Measurements from ENCODE around the gene TAF10.

The TAF10 gene

GRCh38 chr11:6612213-6613041 is at the start of gene TAF10:
Gene TAF10 (minus strand): TSS chr11:6612216. CDS start chr11:6612189, 27 bp downstream.
- peak; percentile 95 for DNase-seq

DNA sequence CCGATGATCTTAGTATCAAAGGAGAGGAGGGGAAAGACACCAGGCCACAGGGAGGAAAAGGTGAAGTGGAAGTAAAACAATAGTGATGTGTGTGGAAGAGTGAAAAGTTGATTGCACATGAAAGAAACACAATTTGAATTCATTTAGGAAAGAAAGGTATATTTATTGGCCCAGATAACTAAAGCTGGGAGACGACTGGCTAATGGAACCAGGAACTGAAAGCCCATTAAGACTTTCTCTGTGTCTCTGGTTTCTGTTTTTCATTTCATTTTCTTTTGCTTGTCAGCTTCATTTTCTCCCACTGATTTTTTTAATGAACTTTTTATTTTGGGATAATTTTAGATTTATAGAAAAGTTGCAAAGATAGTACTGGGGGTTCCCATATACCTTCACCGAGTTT is 48.7 kb upstream of the TAF10 start:
- no peak for DNase-seq

- no peak for DNase-seq
Measured at GRCh38 chr11:6658647-6659046, 46.6 kb upstream of the TAF10 start.

GRCh38 chr11:6657346-6657745 is 45.3 kb upstream of the TAF10 start:
- DNase-seq: no peak

DNA sequence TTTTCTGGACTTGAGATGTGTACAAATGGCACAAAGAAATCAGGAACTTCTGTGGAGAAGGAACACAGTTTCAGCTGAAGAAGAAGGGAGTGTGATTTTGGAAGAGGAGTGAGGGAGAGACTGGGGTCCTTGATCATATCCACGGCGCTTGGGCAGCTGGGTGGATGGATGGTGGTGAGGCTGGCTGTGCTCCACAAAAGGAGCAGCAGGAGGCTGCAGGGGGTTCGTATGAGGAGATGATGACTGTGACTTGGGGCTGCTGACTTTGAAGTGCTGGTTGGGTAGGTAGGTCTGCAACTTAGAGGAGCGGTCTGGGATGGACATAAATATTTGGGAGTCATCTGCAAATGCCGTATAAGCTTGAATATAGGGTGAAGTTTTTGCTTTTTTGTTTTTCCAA is 44.9 kb upstream of the TAF10 start:
- DNase-seq: no peak

DNA sequence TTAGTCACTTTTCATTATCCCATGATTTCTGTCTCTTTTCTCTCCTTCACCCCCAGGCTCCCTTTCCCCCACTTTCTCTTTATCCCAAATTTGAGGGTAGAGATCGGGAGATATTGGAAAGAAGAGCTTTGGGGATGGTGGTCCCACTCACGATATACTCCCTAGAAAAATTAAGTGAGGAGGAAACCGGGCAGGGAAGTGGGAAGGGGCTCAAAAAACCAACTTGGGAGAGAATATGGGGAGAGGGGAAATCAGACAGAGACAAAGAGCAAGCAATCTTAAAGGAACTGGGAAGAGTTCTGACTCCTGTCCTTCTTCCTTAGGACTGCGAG is 44.5 kb upstream of the TAF10 start:
- no peak for DNase-seq

DNA sequence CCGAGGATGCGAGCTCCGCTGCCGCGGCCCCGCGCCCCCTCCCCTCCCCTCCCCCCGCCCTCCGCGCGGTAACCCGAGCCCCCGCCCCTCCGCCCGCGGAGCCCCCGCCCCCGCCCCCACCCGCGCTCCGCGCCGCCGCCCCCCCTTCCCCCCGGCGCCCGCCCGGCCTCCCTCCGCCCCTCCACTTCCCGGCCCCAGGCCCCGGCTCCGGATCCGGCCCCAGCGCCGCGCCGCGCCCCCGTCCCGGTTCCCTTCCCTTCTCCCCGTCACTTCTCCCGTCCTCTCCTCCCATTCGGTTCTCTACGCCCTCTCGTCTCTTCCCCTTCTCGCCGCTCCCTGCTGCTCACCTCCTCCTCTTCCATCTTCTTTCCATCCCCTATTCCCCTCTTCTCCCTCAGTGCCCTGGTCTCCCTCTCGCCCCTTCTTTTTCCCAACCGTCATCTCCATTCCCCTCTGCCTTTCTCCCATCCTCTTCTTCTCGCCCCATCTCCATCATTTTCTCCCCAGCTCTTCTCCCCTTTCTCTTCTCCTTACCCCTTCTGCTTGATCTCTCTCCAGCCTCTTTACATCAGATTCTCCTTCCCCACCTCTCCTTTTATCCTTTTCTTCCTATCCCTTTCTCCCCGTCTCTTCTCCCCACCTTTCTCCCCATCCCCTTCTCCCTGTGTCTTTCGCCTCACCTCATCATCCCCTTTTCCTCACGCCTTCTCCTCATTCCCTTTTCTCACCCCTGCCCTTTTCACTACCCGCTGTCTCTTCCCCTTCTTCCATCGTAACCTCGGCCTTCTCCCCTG is 44.0 kb upstream of the TAF10 start, which contains the start of gene DCHS1:
DCHS1 (minus strand) TSS at position 20 of the 794 bp plus-strand sequence. CDS start 14,196 bp downstream, outside the sequence.
- peak; percentile 45 for DNase-seq

- peak; percentile 51 for DNase-seq
Measured at GRCh38 chr11:6655020-6655789, 43.2 kb upstream of the TAF10 start.

- DNase-seq: no peak
Measured at GRCh38 chr11:6654281-6655019, 42.4 kb upstream of the TAF10 start.

GRCh38 chr11:6653656-6654055 is 41.6 kb upstream of the TAF10 start:
- no peak for DNase-seq

GRCh38 chr11:6653097-6653496 is 41.1 kb upstream of the TAF10 start:
- no peak for DNase-seq

DNA sequence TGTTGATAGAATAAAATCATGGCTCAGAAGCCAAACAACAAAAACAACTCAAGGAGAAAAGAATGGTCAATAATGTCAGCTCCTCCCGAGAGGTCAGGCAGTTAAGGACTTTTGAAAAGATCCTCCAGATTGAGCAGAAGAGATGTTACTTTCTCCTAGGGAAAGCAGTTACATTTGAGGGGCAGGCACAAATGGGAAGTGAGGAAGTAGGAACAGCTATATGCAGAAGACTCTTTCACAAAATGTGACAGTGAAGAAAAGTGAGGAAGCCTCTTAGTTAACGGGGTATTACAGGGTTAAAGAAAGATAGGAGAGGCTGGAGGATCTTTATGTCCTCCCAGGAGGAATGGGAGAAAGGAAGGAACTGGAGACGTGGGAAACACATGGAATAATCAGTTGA is 40.2 kb upstream of the TAF10 start:
- DNase-seq: no peak

GRCh38 chr11:6650980-6651379 is 39.0 kb upstream of the TAF10 start:
- no peak for DNase-seq

DNA sequence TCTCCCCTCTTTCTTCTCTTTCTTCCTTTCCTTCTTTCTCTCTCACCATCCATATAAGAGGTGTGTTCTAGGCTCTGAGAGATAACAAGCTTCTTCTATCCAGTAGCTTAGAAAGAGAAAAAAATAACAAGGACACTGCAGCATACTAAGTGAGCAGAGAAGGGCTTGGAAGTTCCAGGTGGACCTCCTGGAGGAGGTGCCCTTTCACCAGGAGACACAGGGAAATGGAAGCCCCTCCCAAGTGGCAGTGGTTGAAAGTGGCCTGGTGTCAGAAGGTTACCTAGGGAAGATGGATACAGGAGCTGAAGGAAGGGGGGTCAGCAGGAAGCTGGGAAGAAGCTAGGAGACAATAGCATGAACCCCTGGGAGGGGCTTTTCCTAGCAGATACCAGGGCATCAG is 38.1 kb upstream of the TAF10 start:
- DNase-seq: no peak

GRCh38 chr11:6648501-6648900 is 36.5 kb upstream of the TAF10 start:
- DNase-seq: no peak

DNA sequence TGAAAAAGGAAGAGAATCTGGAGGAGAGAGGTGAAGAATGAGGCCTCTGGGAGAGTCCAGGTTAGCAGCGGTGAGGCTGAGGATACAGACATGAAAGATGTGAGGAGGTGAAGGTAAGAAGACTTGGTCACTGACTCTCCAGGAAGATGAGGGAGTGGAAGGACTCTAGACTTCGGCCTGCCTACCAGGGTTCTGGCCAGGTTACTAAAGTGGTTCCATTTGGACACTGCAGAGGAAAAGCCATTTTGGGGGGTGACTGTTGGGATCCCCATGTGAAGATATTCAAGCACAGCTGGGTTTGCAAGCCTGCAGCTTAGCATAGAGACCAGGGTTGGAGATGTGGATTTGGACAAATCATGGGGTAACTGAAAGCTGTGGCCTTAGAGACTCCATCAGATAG is 35.8 kb upstream of the TAF10 start:
- no peak for DNase-seq

DNA sequence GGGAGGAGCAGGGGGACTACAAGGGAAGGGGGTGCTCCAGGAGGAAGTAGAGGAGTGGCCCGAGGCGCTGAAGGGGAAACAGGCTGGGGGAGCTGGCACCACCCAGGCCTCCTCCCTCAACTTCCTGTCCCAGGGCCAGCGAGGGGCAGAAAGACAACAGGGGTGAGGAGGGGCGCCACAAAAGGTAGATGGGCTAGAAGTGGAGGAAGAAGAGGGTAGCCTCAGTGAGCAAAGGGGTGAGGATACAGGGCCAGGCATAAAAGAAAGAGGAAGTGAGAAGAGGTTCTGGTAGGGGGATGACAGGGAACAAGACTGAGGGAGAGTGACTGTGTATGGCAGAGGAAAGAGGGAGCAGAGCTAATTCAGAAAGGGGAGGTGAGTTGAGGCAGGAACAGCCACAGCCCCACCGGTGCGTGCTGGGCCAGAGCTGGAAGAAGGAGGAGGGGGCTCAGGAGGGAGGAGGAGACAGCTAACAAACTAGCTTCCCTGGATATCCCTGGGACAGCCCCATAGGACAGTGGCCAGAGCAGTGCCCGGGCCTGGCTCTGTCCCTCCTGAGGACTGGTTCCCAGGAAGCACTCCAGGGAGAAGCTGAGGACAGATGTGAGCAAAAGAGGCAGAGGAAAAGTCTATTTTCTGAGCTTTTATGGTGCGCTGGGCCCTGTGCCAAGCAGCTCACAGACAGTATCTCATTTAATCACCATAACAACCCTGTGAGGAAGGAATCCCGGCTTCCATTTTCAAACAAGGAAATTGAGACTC is 35.1 kb upstream of the TAF10 start:
- peak; percentile 42 for DNase-seq

DNA sequence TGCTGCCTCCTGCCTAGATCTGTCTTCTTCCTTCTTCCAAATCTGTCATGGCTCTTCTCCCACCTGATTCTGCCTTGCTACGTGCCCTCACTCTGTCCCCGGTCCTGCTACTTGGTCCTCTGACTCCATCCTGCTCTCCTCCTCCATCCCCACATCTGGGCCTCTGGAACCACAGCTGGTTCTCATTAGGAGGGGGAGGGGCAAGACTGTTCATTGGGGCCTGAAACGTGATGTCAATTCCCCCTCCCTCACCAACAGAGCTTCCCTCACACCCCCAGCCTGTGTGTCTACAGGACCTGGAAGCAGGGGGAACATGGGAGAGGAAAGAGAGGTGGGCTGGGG is 34.5 kb upstream of the TAF10 start:
- DNase-seq: no peak

GRCh38 chr11:6646071-6646470 is 34.1 kb upstream of the TAF10 start:
- no peak for DNase-seq

DNA sequence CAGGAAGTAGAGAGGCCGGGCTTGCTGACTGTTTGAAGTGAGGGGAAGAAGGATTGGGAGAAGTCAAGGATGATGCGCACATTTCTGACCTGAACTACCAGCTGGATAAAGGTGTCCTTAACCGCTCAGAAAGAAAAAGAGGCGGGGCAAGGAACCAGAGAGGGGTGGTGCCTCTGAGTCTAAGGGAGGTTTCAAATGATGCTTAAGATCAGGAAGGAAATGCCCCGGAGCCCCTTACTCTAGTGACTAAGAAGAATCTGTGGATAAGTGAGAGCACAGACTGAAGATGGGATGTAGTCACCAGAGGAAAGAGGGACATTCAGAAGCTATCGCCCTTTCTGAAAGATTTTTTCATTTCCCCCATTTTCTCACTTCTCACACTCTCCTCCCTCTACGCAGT is 30.9 kb upstream of the TAF10 start:
- DNase-seq: no peak

GRCh38 chr11:6640985-6641701 is 29.1 kb upstream of the TAF10 start:
- no peak for DNase-seq

Data from activated T-cell treated with anti-CD3 and anti-CD28 coated beads, Interleukin-2, amount 50 U/mL, for 1 hour (primary cell).